Posterior cingulate gyrus (tissue), 11 donors: ENCODE results near the gene PPP1R15A.
A peak's percentile ranks its signal among the peaks of the same experiment; 100 is the strongest.
"Not testable (repeated sequence)": the region's sequence is repeated elsewhere in the genome, so short reads cannot be mapped to it uniquely, and the experiment has no call there.

ENCODE experiments used
- DNase-seq, 10 donors: peaks; one replicate each; pipeline versions ENCODE4 v3.0.0 to v3.0.0-alpha.2; 2020 to 2021; ENCODE audit warnings: mixed read lengths in 3 of 10
- intact Hi-C: fragments of 100-400 bp; cut with DNase I; formaldehyde crosslinking; loops from one replicate; pipeline ENCODE4 v1.15.1; 2023

The PPP1R15A gene

DNA sequence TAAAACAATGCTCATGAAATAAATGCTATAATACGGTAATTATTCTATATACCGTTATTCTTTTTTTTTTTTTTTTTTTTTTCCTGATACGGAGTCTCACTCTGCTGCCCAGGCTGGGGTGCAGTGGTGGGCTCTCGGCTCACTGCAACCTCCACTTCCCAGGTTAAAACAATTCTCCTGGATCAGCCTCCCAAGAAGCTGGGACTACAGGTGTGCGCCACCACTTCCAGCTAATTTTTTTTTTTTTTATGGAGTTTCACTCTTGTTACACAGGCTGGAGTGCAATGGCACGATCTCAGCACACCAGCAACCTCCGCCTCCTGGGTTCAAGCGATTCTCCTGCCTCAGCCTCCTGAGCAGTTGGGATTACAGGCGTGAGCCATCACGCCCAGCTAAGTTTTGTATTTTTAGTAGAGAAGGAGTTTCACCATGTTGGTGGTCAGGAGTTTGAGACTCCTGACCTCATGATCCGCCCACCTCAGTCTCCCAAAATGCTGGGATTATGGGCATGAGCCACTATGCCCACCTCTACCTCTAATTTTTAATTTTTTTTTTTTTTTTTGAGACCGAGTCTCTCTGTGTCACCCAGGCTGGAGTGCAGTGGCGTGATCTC, 6.9 kb downstream of the PPP1R15A start:
- no peak for DNase-seq
- intact Hi-C loops: no loop called here

GRCh38 chr19:48879696-48880095, 7.5 kb downstream of the PPP1R15A start:
- DNase-seq, intact Hi-C loops: not testable (repeated sequence)

DNA sequence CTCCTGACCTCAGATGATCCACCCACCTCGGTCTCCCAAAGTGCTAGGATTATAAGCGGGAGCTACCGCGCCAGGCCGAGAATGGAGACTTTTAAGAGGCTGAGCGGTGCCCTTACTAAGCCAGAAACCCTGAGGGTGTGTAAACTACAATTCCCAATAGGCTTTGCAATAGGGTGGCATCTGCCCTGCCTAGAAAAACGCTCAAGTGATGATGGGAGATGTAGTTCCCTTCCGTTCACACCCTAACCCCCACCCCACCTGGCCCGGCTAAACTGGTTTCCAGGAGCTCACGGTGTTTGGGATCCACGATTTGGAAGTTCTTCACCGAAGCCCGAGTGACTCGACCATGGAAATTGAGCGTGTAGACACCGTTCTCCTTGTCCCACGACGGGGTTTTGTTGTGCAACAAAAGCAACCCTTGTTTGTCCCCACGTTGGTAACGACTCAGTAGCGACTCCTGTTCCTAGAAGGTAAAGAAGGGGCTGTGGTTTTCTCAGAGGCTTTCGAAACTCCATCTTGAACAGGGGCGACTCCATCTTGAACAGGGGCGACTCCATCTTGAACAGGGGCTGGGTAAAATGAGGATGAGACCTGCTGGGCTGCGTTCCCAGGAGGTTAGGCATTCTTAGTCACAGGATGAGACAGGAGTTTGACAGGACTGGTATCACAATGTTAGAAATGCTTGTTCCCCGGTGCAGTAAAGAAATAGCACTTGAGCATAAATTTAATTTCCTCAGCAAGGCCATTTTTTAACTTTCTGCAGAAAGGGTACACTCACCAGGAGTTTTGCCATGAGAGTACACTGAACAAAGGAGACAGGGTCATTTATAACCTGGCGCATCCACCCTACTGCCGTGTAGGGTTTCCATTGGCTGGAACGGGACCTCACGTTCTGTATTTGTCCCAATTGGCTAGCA, 9.8 kb downstream of the PPP1R15A start:
- DNase-seq: no peak

GRCh38 chr19:48883726-48884125, 11.5 kb downstream of the PPP1R15A start:
- DNase-seq: no peak
- intact Hi-C loops: no loop called here

More for the DNA sequence above, 9.8 kb downstream of the PPP1R15A start:
- intact Hi-C loops: no loop called here

- intact Hi-C loops: no loop called here
- no peak for DNase-seq
These were observed 15.8 kb downstream of the PPP1R15A start for GRCh38 chr19:48887861-48888612.

DNA sequence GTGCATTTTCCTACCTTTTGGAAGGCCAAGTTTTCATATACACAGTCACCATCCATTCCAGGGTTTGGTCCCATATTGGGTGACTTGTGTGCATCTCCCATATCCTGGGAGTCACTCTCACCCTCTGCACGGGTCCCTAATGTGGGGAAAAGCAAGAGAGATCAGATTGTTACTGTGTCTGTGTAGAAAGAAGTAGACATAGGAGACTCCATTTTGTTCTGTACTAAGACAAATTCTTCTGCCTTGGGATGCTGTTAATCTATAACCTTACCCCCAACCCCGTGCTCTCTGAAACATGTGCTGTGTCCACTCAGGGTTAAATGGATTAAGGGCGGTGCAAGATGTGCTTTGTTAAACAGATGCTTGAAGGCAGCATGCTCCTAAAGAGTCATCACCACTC, 17.3 kb downstream of the PPP1R15A start:
- intact Hi-C loops, DNase-seq: not testable (repeated sequence)

DNA sequence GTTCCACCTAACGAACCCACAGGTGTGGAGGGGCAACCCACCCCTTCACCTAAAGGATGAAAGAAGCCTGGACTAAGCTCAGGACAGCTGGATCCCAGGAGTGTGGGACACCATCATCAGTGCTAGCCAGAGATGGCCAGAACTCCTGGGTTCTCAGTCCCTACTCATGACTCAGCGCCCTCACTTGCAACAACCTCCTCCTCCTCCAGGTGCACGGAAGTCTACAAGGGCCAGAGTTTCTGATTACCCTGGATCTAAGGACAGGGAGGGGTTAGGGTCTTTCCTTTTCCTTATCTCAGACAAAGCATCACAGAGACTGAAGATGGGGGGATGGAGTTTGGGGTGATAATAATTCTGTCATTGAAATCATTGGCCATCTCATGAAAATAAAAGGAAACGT, 18.3 kb downstream of the PPP1R15A start:
- DNase-seq: no peak
- intact Hi-C loops: no loop called here

DNA sequence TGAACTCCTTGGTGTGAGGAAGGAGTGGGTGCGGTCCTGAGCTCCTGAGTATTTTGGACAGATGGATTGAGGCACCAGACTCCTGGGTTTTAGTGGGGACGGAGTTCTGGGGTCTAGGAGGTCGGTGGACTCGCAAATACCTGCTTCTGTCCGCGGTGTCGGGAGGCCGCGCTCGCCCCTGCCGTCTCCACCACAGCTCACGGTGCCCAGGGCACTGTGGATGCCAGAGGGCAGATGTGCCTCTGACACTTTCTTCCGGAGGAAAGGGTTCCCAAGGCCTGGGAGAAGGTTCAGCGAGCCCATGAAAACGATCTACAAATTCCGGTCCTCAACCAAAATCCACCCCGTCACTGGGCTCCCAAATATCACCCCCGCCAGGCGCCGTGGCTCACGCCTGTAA, 23.0 kb downstream of the PPP1R15A start:
- intact Hi-C loops: no loop called here
- no peak for DNase-seq

- peak in 9 of 10 donors; percentile 23 to 96 (median 64) for DNase-seq
- intact Hi-C loops: no loop called here
These were observed 24.0 kb downstream of the PPP1R15A start for GRCh38 chr19:48896191-48896720.

GRCh38 chr19:48897181-48897580, 25.0 kb downstream of the PPP1R15A start:
- intact Hi-C loops: no loop called here
- DNase-seq: no peak

DNA sequence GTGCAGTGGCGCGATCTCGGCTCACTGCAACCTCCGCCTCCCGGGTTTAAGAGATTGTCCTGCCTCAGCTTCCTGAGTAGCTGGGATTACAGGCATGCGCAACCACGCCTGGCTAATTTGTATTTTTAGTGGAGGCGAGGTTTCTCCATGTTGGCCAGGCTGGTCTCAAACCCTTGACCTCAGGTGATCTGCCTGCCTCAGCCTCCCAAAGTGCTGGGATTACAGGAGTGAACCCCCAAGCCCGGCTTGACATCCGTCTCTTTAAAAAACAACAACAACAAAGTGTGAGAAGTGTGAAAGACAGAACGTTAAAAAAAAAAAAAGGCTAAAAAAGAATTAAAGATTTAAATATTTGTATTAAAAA, 27.1 kb downstream of the PPP1R15A start:
- intact Hi-C loops, DNase-seq: not testable (repeated sequence)

- peak; percentile 96 to 100 (median 99) for DNase-seq
- intact Hi-C loops: loop anchor here (10.0 kb wide), 1 partner anchor 65 kb away; the partner anchor contains the start of gene FTL
These were observed 27.7 kb downstream of the PPP1R15A start, which contains the start of gene NUCB1 for GRCh38 chr19:48899781-48900476. Gene NUCB1 (plus strand): TSS chr19:48900312. CDS start chr19:48900797, 485 bp downstream.

DNA sequence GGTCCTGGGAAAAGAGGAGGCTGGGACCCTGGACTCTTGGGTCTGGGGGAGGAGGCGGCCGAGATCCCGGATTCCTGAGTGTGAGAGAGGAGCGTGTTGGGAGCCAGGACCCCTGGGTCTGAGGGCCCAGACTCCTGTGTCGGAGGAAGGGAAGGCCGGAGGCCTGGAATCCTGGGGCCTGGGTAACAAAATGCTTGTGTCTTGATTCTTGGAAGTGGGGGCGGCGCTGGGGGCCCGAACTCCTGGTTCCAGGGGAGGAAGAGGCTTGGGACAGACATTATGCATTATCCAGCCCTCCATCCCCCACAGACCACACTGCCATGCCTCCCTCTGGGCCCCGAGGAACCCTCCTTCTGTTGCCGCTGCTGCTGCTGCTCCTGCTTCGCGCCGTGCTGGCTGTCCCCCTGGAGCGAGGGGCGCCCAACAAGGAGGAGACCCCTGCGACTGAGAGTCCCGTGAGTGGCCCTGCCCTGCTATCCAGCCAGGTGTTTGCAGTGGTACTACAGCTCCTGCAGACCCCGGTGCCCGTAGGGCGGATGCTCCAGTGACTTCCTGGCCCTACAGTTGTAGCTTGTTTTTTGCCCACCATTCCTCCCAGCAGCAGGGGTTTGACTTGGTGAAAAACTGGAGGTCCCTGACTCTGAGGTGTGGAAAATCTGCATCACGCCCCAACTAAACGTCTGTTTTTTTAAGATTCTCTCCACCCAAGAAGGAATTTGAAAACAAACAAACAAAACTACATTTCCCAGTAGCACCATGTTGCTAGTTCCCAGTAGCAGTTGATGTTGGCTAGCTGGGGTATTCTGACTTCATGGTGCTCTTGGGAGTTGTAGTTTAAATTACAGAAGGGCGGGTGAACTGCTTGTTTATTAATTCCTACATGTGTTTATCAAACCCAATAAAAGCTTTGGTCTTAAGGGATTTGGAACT, 28.5 kb downstream of the PPP1R15A start:
- DNase-seq: peak in 2 of 10 donors; percentile 85 to 87
- intact Hi-C loops: loop anchor here (10.0 kb wide), 1 partner anchor 64 kb away; the partner anchor contains the start of gene FTL

- intact Hi-C loops: loop anchor here (10.0 kb wide), 1 partner anchor 63 kb away; the partner anchor contains the start of gene FTL
- not testable (repeated sequence) for DNase-seq
These were observed 30.1 kb downstream of the PPP1R15A start for GRCh38 chr19:48902291-48902690.

DNA sequence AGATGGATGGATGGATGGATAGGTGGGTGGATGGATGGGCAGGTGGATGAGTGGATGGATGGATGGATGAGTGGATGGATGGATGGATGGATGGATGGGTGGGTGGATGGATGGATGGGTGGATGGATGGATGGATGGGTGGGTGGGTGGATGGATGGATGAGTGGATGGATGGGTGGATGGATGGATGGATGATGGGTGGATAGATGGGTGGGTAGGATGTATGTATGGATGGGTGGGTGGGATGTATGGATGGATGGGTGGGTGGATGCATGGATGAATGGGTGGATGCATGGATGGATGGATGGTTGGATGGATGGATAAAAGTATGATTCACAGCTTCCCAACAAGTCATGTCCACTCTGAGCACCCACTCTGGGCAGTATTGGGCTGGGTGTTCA, 31.6 kb downstream of the PPP1R15A start:
- intact Hi-C loops: loop anchor here (10.0 kb wide), 1 partner anchor 61 kb away; the partner anchor contains the start of gene FTL
- DNase-seq: not testable (repeated sequence)

DNA sequence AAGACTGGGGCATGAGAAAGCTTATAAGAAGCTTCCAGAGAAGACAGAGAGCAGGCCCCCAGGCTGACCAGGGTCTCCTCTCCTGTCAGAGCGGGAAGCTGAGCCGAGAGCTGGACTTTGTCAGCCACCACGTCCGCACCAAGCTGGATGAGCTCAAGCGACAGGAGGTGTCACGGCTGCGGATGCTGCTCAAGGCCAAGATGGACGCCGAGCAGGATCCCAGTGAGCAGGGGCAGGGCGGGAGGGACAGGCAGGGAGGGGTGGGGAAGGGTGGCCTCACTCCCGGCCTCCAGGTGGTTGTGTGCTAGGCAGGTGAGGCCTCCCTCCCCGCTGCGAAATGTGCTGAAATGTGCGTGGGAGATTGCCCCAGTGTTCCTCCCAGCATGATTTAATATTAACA, 33.4 kb downstream of the PPP1R15A start:
- intact Hi-C loops: loop anchor here (10.0 kb wide), 1 partner anchor 59 kb away; the partner anchor contains the start of gene FTL
- no peak for DNase-seq

DNA sequence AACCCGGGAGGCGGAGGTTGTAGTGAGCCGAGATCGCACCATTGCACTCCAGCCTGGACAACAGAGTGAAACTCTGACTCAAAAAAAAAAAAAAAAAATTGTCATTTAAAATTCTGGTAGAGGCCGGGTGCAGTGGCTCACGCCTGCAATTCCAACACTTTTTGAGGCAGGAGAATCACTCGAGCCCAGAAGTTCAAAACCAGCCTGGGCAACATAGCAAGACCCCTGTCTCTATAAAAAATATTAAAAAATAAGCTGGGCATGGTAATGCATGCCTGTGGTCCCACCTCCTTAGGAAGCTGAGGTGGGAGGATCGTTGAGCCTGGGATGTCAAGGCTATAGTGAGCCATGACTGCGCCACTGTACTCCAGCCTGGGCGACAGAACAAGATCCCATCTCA, 34.1 kb downstream of the PPP1R15A start:
- DNase-seq: no peak
- intact Hi-C loops: loop anchor here (10.0 kb wide), 1 partner anchor 58 kb away; the partner anchor contains the start of gene FTL

GRCh38 chr19:48907671-48908070, 35.5 kb downstream of the PPP1R15A start:
- DNase-seq: no peak
- intact Hi-C loops: loop anchor here (10.0 kb wide), 1 partner anchor 57 kb away; the partner anchor contains the start of gene FTL
